Panc1 (cell line): ENCODE data around the gene OR6J1. TPM values are rescaled to one million over a fixed set of nuclear protein-coding genes. Genes with fewer than 3 reads are reported as not detected.

Source experiments
- ATAC-seq: fragments of 200-7000 bp; cut with Tn5 transposase; 2 replicates; pipeline ENCODE4 v1.9.1; 2020; ENCODE audit warnings: mild to moderate bottlenecking, moderate library complexity
- BruUV-seq: library from RNA; stranded (reverse); fragments of 400-500 nt; replicated peaks from 2 replicates; lab custom pipeline; 2021; lab: Mats Ljungman, UMichigan
- CTCF ChIA-PET: fragments of 300-600 bp; sonication (Branson Sonifier 250); formaldehyde crosslinking; loops from one replicate; lab custom pipeline; 2022; ENCODE audit warnings: antibody characterized with exemption; lab: Charles Lee
- POLR2A ChIA-PET: fragments of 300-600 bp; sonication (Branson Sonifier 250); formaldehyde crosslinking; loops from one replicate; lab custom pipeline; 2022; ENCODE audit warnings: antibody characterized with exemption; lab: Charles Lee
- DNase-seq: peaks from one replicate; pipeline ENCODE4 v3.0.0-alpha.2; 2010; ENCODE audit warnings: low read depth, low spot score
- H3K27ac ChIP-seq: 2 replicates; pipeline ENCODE4 v1.5.1; 2011; ENCODE audit warnings: mild to moderate bottlenecking, low read length, inconsistent platforms
- H3K27me3 ChIP-seq: fragments of 200-500 bp; sonication (Bioruptor generic); 2 replicates; pipeline ENCODE4 v1.6.0; 2014; ENCODE audit warnings: low read length, inconsistent platforms; ENCODE audit not compliant: control insufficient read depth, insufficient read depth
- H3K36me3 ChIP-seq: fragments of 200-500 bp; sonication (Bioruptor generic); 2 replicates; pipeline ENCODE4 v1.5.1; 2014; ENCODE audit warnings: inconsistent platforms, mild to moderate bottlenecking, low read length, moderate library complexity; ENCODE audit not compliant: control insufficient read depth, insufficient read depth
- H3K4me1 ChIP-seq: 2 replicates; pipeline ENCODE4 v1.5.1; 2011; ENCODE audit warnings: inconsistent platforms, mild to moderate bottlenecking, low read length, moderate library complexity; ENCODE audit not compliant: control insufficient read depth, insufficient read depth
- H3K4me3 ChIP-seq, 2 experiments: 2 replicates each; pipeline ENCODE4 v1.5.1; 2011 to 2012; ENCODE audit warnings: low read depth in 2 of 2, low read length in 2 of 2, mild to moderate bottlenecking in 2 of 2, inconsistent platforms in 1 of 2, moderate library complexity in 1 of 2
- H3K9me3 ChIP-seq: fragments of 200-500 bp; sonication (Bioruptor generic); 2 replicates; pipeline ENCODE4 v1.5.1; 2014; ENCODE audit warnings: low read depth, mild to moderate bottlenecking, inconsistent platforms, low read length, moderate library complexity; ENCODE audit not compliant: control insufficient read depth, insufficient read depth
- POLR2AphosphoS5 ChIP-seq: IDR thresholded peaks from 2 replicates; pipeline ENCODE4 v1.6.1; 2012; ENCODE audit warnings: mild to moderate bottlenecking, low read depth, low read length, moderate library complexity
- SIN3A ChIP-seq: IDR thresholded peaks from 2 replicates; pipeline ENCODE4 v1.6.1; 2012; ENCODE audit warnings: low read depth, mild to moderate bottlenecking, low read length, moderate library complexity, borderline replicate concordance; ENCODE audit not compliant: insufficient read depth
- TCF7L2 ChIP-seq: IDR thresholded peaks from 2 replicates; pipeline ENCODE4 v1.6.1; 2011; ENCODE audit warnings: mild to moderate bottlenecking, low read depth, low read length, inconsistent platforms
- in situ Hi-C: cut with HindIII; loops from 2 replicates; pipeline ENCODE4 v1.10.0; 2016; ENCODE audit warnings: low sequenced_read_pairs, low pct_unique_long_range_greater_than_20kb
- intact Hi-C: fragments of 100-400 bp; cut with micrococcal nuclease; formaldehyde crosslinking; loops from one replicate; pipeline ENCODE4 v1.10.0; 2022; ENCODE audit not compliant: unreplicated experiment
- total RNA-seq: library from RNA; stranded (reverse); gene quantifications from one replicate; pipeline ENCODE4 v1.2.1, GENCODE V29; 2021; ENCODE audit not compliant: unreplicated experiment
- TF ChIP-seq, protein P1 (sequence below), 2 experiments: IDR thresholded peaks; 2 replicates each; pipeline ENCODE4 v1.6.1; 2011 to 2012; ENCODE audit warnings: low read depth in 2 of 2, control low read depth in 1 of 2, low read length in 1 of 2, mild to moderate bottlenecking in 1 of 2, moderate library complexity in 1 of 2; ENCODE audit not compliant: insufficient read depth in 1 of 2
- TF ChIP-seq, protein P2 (sequence below): fragments of 450-650 bp; IDR thresholded peaks from 2 replicates; pipeline ENCODE4 v1.5.1; 2017; ENCODE audit warnings: mild to moderate bottlenecking

Gene OR6J1
- total RNA-seq, 1 experiment from 2014 or later = not detected

DNA sequence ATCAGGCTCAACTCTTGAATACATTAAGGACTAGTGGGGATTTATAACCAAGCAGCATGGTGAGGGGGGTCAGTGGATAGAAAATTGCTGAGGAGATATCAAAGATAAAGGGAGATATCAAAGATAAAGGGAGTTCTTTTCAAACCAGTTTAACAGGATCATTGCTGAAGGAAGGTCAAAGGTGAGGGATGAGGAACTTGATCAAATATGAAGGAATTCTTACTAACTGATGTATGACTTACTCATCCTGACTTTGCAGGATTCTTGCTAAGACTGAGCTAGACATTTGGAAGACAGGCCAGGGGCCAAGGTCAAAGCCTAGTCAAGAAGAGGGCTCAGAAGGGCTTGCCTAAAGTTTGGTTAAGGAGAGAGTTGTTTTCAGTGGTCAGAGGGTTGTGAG lies 41.3 kb downstream of the OR6J1 start:
- H3K4me3 ChIP-seq = no peak overlapping the region
- intact Hi-C loops (no loop called here), in situ Hi-C loops (no loop called here)
- TF ChIP-seq, protein P1, sequence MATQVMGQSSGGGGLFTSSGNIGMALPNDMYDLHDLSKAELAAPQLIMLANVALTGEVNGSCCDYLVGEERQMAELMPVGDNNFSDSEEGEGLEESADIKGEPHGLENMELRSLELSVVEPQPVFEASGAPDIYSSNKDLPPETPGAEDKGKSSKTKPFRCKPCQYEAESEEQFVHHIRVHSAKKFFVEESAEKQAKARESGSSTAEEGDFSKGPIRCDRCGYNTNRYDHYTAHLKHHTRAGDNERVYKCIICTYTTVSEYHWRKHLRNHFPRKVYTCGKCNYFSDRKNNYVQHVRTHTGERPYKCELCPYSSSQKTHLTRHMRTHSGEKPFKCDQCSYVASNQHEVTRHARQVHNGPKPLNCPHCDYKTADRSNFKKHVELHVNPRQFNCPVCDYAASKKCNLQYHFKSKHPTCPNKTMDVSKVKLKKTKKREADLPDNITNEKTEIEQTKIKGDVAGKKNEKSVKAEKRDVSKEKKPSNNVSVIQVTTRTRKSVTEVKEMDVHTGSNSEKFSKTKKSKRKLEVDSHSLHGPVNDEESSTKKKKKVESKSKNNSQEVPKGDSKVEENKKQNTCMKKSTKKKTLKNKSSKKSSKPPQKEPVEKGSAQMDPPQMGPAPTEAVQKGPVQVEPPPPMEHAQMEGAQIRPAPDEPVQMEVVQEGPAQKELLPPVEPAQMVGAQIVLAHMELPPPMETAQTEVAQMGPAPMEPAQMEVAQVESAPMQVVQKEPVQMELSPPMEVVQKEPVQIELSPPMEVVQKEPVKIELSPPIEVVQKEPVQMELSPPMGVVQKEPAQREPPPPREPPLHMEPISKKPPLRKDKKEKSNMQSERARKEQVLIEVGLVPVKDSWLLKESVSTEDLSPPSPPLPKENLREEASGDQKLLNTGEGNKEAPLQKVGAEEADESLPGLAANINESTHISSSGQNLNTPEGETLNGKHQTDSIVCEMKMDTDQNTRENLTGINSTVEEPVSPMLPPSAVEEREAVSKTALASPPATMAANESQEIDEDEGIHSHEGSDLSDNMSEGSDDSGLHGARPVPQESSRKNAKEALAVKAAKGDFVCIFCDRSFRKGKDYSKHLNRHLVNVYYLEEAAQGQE (IDR thresholded peaks at IDR 0.05; ENCODE audit: insufficient read depth in 1 of 2, low read depth in 2 of 2, low read length in 1 of 2) = no peak
- TF ChIP-seq POLR2AphosphoS5 (no peak), TCF7L2 (no peak), SIN3A (no peak)
- TF ChIP-seq, protein P2, sequence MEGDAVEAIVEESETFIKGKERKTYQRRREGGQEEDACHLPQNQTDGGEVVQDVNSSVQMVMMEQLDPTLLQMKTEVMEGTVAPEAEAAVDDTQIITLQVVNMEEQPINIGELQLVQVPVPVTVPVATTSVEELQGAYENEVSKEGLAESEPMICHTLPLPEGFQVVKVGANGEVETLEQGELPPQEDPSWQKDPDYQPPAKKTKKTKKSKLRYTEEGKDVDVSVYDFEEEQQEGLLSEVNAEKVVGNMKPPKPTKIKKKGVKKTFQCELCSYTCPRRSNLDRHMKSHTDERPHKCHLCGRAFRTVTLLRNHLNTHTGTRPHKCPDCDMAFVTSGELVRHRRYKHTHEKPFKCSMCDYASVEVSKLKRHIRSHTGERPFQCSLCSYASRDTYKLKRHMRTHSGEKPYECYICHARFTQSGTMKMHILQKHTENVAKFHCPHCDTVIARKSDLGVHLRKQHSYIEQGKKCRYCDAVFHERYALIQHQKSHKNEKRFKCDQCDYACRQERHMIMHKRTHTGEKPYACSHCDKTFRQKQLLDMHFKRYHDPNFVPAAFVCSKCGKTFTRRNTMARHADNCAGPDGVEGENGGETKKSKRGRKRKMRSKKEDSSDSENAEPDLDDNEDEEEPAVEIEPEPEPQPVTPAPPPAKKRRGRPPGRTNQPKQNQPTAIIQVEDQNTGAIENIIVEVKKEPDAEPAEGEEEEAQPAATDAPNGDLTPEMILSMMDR = no peak
- peaks cover 6% of the 10 kb centered on the region; the same call in 1 of the 2 replicates for H3K4me1 ChIP-seq
- H3K27me3 ChIP-seq = no peaks in the 10 kb centered on the region
- no peak overlapping the region for H3K27ac ChIP-seq
- no peaks in the 10 kb centered on the region for H3K9me3 ChIP-seq
- H3K36me3 ChIP-seq = no peaks in the 10 kb centered on the region; the same call in 1 of the 2 replicates
- DNase-seq = no peak
- BruUV-seq = no TSS peak
- CTCF ChIA-PET = no interaction called here
- ATAC-seq = no peak
- POLR2A ChIA-PET = interaction anchor here (1.3 kb wide), 1 partner anchor 13 kb away, joined by 4 read pairs; no protein-coding TSS in a partner anchor

DNA sequence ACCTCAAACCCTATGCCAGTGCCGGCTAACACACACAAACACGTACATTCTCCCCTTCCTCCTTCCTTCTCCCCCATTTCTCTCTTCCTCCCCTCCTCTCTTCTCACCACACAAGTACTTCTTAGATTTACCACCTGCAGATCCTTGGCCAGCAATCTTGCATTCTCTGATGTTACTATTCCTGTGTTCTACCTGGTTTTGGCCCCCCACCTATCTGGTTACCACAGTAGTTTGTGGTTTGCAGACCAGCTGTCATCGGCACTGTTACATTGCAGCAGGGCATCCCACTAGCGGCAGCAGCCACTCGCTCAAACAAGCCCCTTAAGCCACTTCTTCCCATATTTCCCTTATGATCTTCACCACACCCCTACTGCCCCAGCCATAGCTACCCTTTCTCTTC lies 42.2 kb downstream of the OR6J1 start:
- intact Hi-C loops (no loop called here), in situ Hi-C loops (no loop called here)
- BruUV-seq = no TSS peak
- TF ChIP-seq, protein P2 = no peak
- TF ChIP-seq TCF7L2 (no peak), POLR2AphosphoS5 (no peak)
- ChIA-PET CTCF (no interaction called here), POLR2A (interaction anchor here (1.3 kb wide), 1 partner anchor 12 kb away, joined by 4 read pairs; no protein-coding TSS in a partner anchor)
- Histone ChIP-seq H3K27me3 (no peaks in the 10 kb centered on the region), H3K4me1 (peaks cover 6% of the 10 kb centered on the region; the same call in 1 of the 2 replicates), H3K27ac (no peak overlapping the region), H3K9me3 (no peaks in the 10 kb centered on the region), H3K4me3 (no peak overlapping the region), H3K36me3 (no peaks in the 10 kb centered on the region; the same call in 1 of the 2 replicates)
- DNase-seq = no peak
- no peak for ATAC-seq
